PC-9 (cell line): Measurements from ENCODE around the gene ATP12A. TPM values are rescaled to one million over a fixed set of nuclear protein-coding genes. Genes with fewer than 3 reads are reported as not detected.

Experiments
- BruUV-seq: library from RNA; stranded (reverse); fragments of 400-500 nt; replicated peaks from 2 replicates; lab custom pipeline; 2021; lab: Mats Ljungman, UMichigan
- CTCF ChIA-PET: fragments of 300-600 bp; sonication (Branson Sonifier 250); formaldehyde crosslinking; loops from one replicate; lab custom pipeline; 2022; ENCODE audit warnings: antibody characterized with exemption; lab: Charles Lee
- POLR2A ChIA-PET: fragments of 300-600 bp; sonication (Branson Sonifier 250); formaldehyde crosslinking; loops from one replicate; lab custom pipeline; 2022; ENCODE audit warnings: antibody characterized with exemption; ENCODE audit not compliant: unreplicated experiment; lab: Charles Lee
- DNase-seq, 2 experiments: peaks; one replicate each; pipeline versions ENCODE4 v3.0.0 to v3.0.0-alpha.2; 2015 to 2022; ENCODE audit warnings: mixed read lengths in 1 of 2
- H2AFZ ChIP-seq: fragments of 200-600 bp; sonication (generic); 2 replicates; pipeline ENCODE4 v1.8.1; 2017; ENCODE audit warnings: antibody characterized with exemption
- H3F3A ChIP-seq: fragments of 200-600 bp; sonication (generic); 2 replicates; pipeline ENCODE4 v1.8.1; 2017; ENCODE audit warnings: antibody characterized with exemption, mild to moderate bottlenecking, low read depth; ENCODE audit not compliant: insufficient read depth
- H3K27ac ChIP-seq: fragments of 200-600 bp; sonication (generic); 2 replicates; pipeline ENCODE4 v1.6.1; 2016; ENCODE audit warnings: mixed run types
- H3K27me3 ChIP-seq: fragments of 200-600 bp; sonication (generic); 2 replicates; pipeline ENCODE4 v1.6.1; 2016; ENCODE audit warnings: low read depth, mixed run types; ENCODE audit not compliant: insufficient read depth
- H3K36me3 ChIP-seq: fragments of 200-600 bp; sonication (generic); 2 replicates; pipeline ENCODE4 v1.6.1; 2016; ENCODE audit warnings: low read depth, mixed run types
- H3K4me1 ChIP-seq: fragments of 200-600 bp; sonication (generic); replicated peaks from 2 replicates; pipeline ENCODE4 v1.6.1; 2016; ENCODE audit warnings: mixed run types; ENCODE audit not compliant: insufficient read depth
- H3K4me2 ChIP-seq: fragments of 200-600 bp; sonication (generic); 2 replicates; pipeline ENCODE4 v1.6.1; 2017; ENCODE audit warnings: mixed run types
- H3K4me3 ChIP-seq: fragments of 200-600 bp; sonication (generic); 2 replicates; pipeline ENCODE4 v1.6.1; 2016; ENCODE audit warnings: mixed run types
- H3K79me2 ChIP-seq: fragments of 200-600 bp; sonication (generic); 2 replicates; pipeline ENCODE4 v1.6.1; 2017; ENCODE audit warnings: low read depth, mixed run types
- H3K9me2 ChIP-seq: fragments of 200-600 bp; sonication (generic); 2 replicates; pipeline ENCODE4 v1.8.1; 2017; ENCODE audit warnings: mild to moderate bottlenecking; ENCODE audit not compliant: insufficient read depth
- H3K9me3 ChIP-seq: fragments of 200-600 bp; sonication (generic); 2 replicates; pipeline ENCODE4 v1.8.1; 2016; ENCODE audit warnings: low read depth; ENCODE audit not compliant: insufficient read depth
- H4K20me1 ChIP-seq: fragments of 200-600 bp; sonication (generic); 2 replicates; pipeline ENCODE4 v1.8.1; 2017; ENCODE audit not compliant: insufficient read depth
- CTCF ChIP-seq: fragments of 200-600 bp; sonication (generic); conservative IDR thresholded peaks from 2 replicates; pipeline ENCODE4 v1.6.1; 2017; ENCODE audit warnings: mixed run types, antibody characterized with exemption, mild to moderate bottlenecking, moderate library complexity
- EZH2 ChIP-seq: fragments of 200-600 bp; sonication (generic); IDR thresholded peaks from 2 replicates; pipeline ENCODE4 v1.8.0; 2017; ENCODE audit warnings: antibody characterized with exemption, low read depth
- intact Hi-C: fragments of 100-400 bp; cut with micrococcal nuclease; formaldehyde crosslinking; loops from one replicate; pipeline ENCODE4 v1.10.0; 2022; ENCODE audit not compliant: unreplicated experiment
- total RNA-seq: library from RNA; stranded (reverse); gene quantifications from 2 replicates; pipeline ENCODE4 v1.2.3, GENCODE V29; 2021

ATP12A gene
- total RNA-seq, 1 experiment from 2014 or later, result 0.09 TPM

- Histone ChIP-seq H3K27me3 (0 out of 2 replicates have a peak, but pooled peaks cover 10% of the 10 kb centered on the region), H3K79me2 (no peaks in the 10 kb centered on the region), H3K36me3 (no peaks in the 10 kb centered on the region), H3K9me2 (no peaks in the 10 kb centered on the region), H2AFZ (no peak overlapping the region), H3K27ac (no peak overlapping the region), H4K20me1 (no peaks in the 10 kb centered on the region), H3K4me3 (no peak overlapping the region), H3K4me1 (no peaks in the 10 kb centered on the region), H3K9me3 (no peaks in the 10 kb centered on the region), H3F3A (no peaks in the 10 kb centered on the region), H3K4me2 (no peak overlapping the region)
- CTCF ChIA-PET, result no interaction called here
- no peak for DNase-seq
- TF ChIP-seq EZH2 (no peak), CTCF (no peak)
- POLR2A ChIA-PET, result no interaction called here
- intact Hi-C loops, result no loop called here
- no TSS peak for BruUV-seq
Observed at GRCh38 chr13:24748061-24748400, 67.8 kb downstream of the ATP12A start.

GRCh38 chr13:24759197-24759596 lies 79.0 kb downstream of the ATP12A start:
- TF ChIP-seq CTCF (no peak), EZH2 (no peak)
- Histone ChIP-seq H3K4me1 (no peaks in the 10 kb centered on the region), H3K4me2 (no peak overlapping the region), H3F3A (no peaks in the 10 kb centered on the region), H3K9me3 (no peaks in the 10 kb centered on the region), H2AFZ (no peak overlapping the region), H3K27ac (no peak overlapping the region), H3K9me2 (no peaks in the 10 kb centered on the region; the same call in 1 of the 2 replicates), H3K79me2 (no peaks in the 10 kb centered on the region), H3K4me3 (no peak overlapping the region), H3K27me3 (no peaks in the 10 kb centered on the region), H3K36me3 (no peaks in the 10 kb centered on the region), H4K20me1 (no peaks in the 10 kb centered on the region)
- DNase-seq, result no peak
- intact Hi-C loops, result no loop called here
- POLR2A ChIA-PET, result interaction anchor here (0.7 kb wide), 1 partner anchor 65 kb away, joined by 18 read pairs; no protein-coding TSS in a partner anchor
- CTCF ChIA-PET, result no interaction called here
- no TSS peak for BruUV-seq

Other genes starting within 250 kb of the ATP12A start
- gene PARP4, start 167.6 kb upstream of the ATP12A start, total RNA-seq, result 54.8 and 80.6 TPM in 2 replicates
- not detected in 2 replicates for gene RNF17, start 83.8 kb downstream of the ATP12A start, total RNA-seq